K562 (cell line): ENCODE results near the gene MCM5. TPM values are rescaled to one million over a fixed set of nuclear protein-coding genes. Genes with fewer than 3 reads are reported as not detected.

Experiments used
- FUS ChIP-seq: fragments of 200-400 bp; formaldehyde crosslinking; optimal IDR thresholded peaks from 2 replicates; pipeline ENCODE3; 2017; ENCODE audit warnings: low read depth, low read length
- MAZ ChIP-seq, 2 experiments: fragments of 450-650 bp in 1 of 2; sonication (generic) in 1 of 2; formaldehyde crosslinking; IDR thresholded peaks in 1 of 2; conservative IDR thresholded peaks in 1 of 2; 2 replicates each; pipeline versions ENCODE4 v1.4.0 to v1.5.0; 2020; ENCODE audit warnings: mild to moderate bottlenecking in 1 of 2, missing genetic modification reagents in 1 of 2
- PPARD ChIP-seq: fragments of 250-450 bp; sonication (Bioruptor Pico); IDR thresholded peaks from 2 replicates; pipeline ENCODE4 v1.8.0; 2022; ENCODE audit warnings: inconsistent platforms, mild to moderate bottlenecking, moderate library complexity
- SMAD3 ChIP-seq: fragments of 450-650 bp; formaldehyde crosslinking; conservative IDR thresholded peaks from 2 replicates; pipeline ENCODE4 v1.4.0; 2020; ENCODE audit warnings: mild to moderate bottlenecking
- ZBTB40 ChIP-seq, 2 experiments: fragments of 450-650 bp in 1 of 2; sonication (generic) in 1 of 2; formaldehyde crosslinking in 1 of 2; IDR thresholded peaks; 2 replicates each; pipeline versions ENCODE4 v1.7.1 to v1.9.0; 2016 to 2022; ENCODE audit warnings: inconsistent platforms in 1 of 2, mild to moderate bottlenecking in 1 of 2, missing genetic modification reagents in 1 of 2
- ZKSCAN8 ChIP-seq: fragments of 200-800 bp; sonication (Bioruptor generic); IDR thresholded peaks from 2 replicates; pipeline ENCODE4 v1.6.1; 2016; ENCODE audit warnings: missing genetic modification characterization, missing compliant biosample characterization
- ZNF23 ChIP-seq: fragments of 250-450 bp; sonication (Bioruptor Pico); IDR thresholded peaks from 2 replicates; pipeline ENCODE4 v1.4.0; 2020; ENCODE audit warnings: mild to moderate bottlenecking
- ZNF561 ChIP-seq: fragments of 450-650 bp; formaldehyde crosslinking; conservative IDR thresholded peaks from 2 replicates; pipeline ENCODE4 v1.4.0; 2020; ENCODE audit warnings: mild to moderate bottlenecking, moderate library complexity
- polyA plus RNA-seq, 8 experiments: library from polyadenylated mRNA; depleted of rRNA in 4 of 8; stranded (reverse) in 5 of 8; unstranded in 3 of 8; fragments of >200 nt; fragmentation: Nextera tagmentation in 2 of 8; fragmentation: Illumina TruSeq in 1 of 8; extraction: Ambion mirVana in 2 of 8; extraction: Trizol in 1 of 8; gene quantifications; 2 replicates each; pipeline versions ENCODE4 v1.2.1 to v1.2.3, GENCODE V29; 2011 to 2014; ENCODE audit warnings: inconsistent platforms in 1 of 8, missing spikeins in 1 of 8
- total RNA-seq, 7 experiments: library from RNA; depleted of rRNA in 6 of 7; stranded (reverse); fragments of >200 nt in 6 of 7; fragmentation: Illumina TruSeq in 2 of 7; extraction: Trizol in 2 of 7; gene quantifications; 2 replicates each; pipeline versions ENCODE4 v1.2.1 to v1.2.3, GENCODE V29; 2011 to 2021; ENCODE audit warnings: low replicate concordance in 1 of 7

Gene MCM5
- total and polyA plus RNA-seq, 9 of the 15 experiments (the other 6 are each of a cell fraction or from before 2014, with no cell fraction given): 5.6 to 180 (median 66.1) TPM

- no peak for TF ChIP-seq ZBTB40 (IDR thresholded peaks at IDR 0.05)
- TF ChIP-seq ZBTB40 (CRISPR knock-in tag; IDR thresholded peaks at IDR 0.05): no peak
- TF ChIP-seq ZNF561 (CRISPR knock-in tag): no peak
- no peak for TF ChIP-seq ZNF23 (CRISPR knock-in tag)
- TF ChIP-seq FUS: no peak
- TF ChIP-seq SMAD3 (CRISPR knock-in tag): no peak
- no peak for TF ChIP-seq PPARD (CRISPR knock-in tag)
- no peak for TF ChIP-seq ZKSCAN8
- no peak for TF ChIP-seq MAZ (CRISPR knock-in tag; conservative IDR thresholded peaks at IDR 0.05 in 1 of 2, IDR thresholded peaks at IDR 0.05 in 1 of 2)
These were observed 9.0 kb upstream of the MCM5 start (continued) for GRCh38 chr22:35390933-35391332.
